Ammon's horn (tissue), 1 donor: ENCODE data around the gene CDKAL1.
A peak's percentile ranks its signal among the peaks of the same experiment; 100 is the strongest.

Experiments used
- DNase-seq: peaks from one replicate; pipeline ENCODE4 v3.0.0-alpha.2; 2016; ENCODE audit warnings: low spot score

Gene CDKAL1

GRCh38 chr6:20927130-20927860 is 393.0 kb downstream of the CDKAL1 start:
- DNase-seq = no peak

- no peak for DNase-seq
Measured at GRCh38 chr6:20929283-20929682, 395.0 kb downstream of the CDKAL1 start.

- no peak for DNase-seq
Measured at GRCh38 chr6:20931093-20931492, 396.8 kb downstream of the CDKAL1 start.

- no peak for DNase-seq
Measured at GRCh38 chr6:20931772-20932171, 397.5 kb downstream of the CDKAL1 start.

GRCh38 chr6:20932284-20932683 is 398.0 kb downstream of the CDKAL1 start:
- no peak for DNase-seq

GRCh38 chr6:20933057-20933788 is 399.0 kb downstream of the CDKAL1 start:
- no peak for DNase-seq

- DNase-seq = no peak
Measured at GRCh38 chr6:20936949-20937348, 402.7 kb downstream of the CDKAL1 start.

- DNase-seq = no peak
Measured at GRCh38 chr6:20939161-20939775, 405.0 kb downstream of the CDKAL1 start.

- DNase-seq = no peak
Measured at GRCh38 chr6:20943040-20943627, 408.9 kb downstream of the CDKAL1 start.

- DNase-seq = no peak
Measured at GRCh38 chr6:20943922-20944321, 409.7 kb downstream of the CDKAL1 start.

- DNase-seq = no peak
Measured at GRCh38 chr6:20946022-20946421, 411.8 kb downstream of the CDKAL1 start.

- no peak for DNase-seq
Measured at GRCh38 chr6:20946890-20947289, 412.6 kb downstream of the CDKAL1 start.

GRCh38 chr6:20947977-20948376 is 413.7 kb downstream of the CDKAL1 start:
- no peak for DNase-seq

GRCh38 chr6:20948556-20948955 is 414.3 kb downstream of the CDKAL1 start:
- no peak for DNase-seq

- no peak for DNase-seq
Measured at GRCh38 chr6:20949138-20949537, 414.9 kb downstream of the CDKAL1 start.

GRCh38 chr6:20952699-20953474 is 418.6 kb downstream of the CDKAL1 start:
- DNase-seq = peak; percentile 4

- no peak for DNase-seq
Measured at GRCh38 chr6:20954315-20954714, 420.1 kb downstream of the CDKAL1 start.

- no peak for DNase-seq
Measured at GRCh38 chr6:20955131-20955530, 420.9 kb downstream of the CDKAL1 start.

GRCh38 chr6:20955751-20956150 is 421.5 kb downstream of the CDKAL1 start:
- no peak for DNase-seq

GRCh38 chr6:20960067-20960466 is 425.8 kb downstream of the CDKAL1 start:
- DNase-seq = no peak

GRCh38 chr6:20965276-20965675 is 431.0 kb downstream of the CDKAL1 start:
- no peak for DNase-seq

GRCh38 chr6:20965915-20966314 is 431.7 kb downstream of the CDKAL1 start:
- DNase-seq = no peak
